HG03039 (cell line): Measurements from ENCODE around the gene SLMAP.

ENCODE experiments used
- ATAC-seq: cut with Tn5 transposase; IDR thresholded peaks from one replicate; pipeline ENCODE4 v1.9.1; 2021; ENCODE audit warnings: mild to moderate bottlenecking, moderate library complexity; ENCODE audit not compliant: unreplicated experiment

The SLMAP gene

GRCh38 chr3:57960174-57960505 lies 204.0 kb downstream of the SLMAP start:
- no peak for ATAC-seq

GRCh38 chr3:57961177-57961827 lies 205.2 kb downstream of the SLMAP start:
- no peak for ATAC-seq

- ATAC-seq, result no peak
These were observed 205.8 kb downstream of the SLMAP start for GRCh38 chr3:57961828-57962447.

- no peak for ATAC-seq
These were observed 206.3 kb downstream of the SLMAP start for GRCh38 chr3:57962448-57962834.

- ATAC-seq, result no peak
These were observed 207.8 kb downstream of the SLMAP start for GRCh38 chr3:57963811-57964346.

DNA sequence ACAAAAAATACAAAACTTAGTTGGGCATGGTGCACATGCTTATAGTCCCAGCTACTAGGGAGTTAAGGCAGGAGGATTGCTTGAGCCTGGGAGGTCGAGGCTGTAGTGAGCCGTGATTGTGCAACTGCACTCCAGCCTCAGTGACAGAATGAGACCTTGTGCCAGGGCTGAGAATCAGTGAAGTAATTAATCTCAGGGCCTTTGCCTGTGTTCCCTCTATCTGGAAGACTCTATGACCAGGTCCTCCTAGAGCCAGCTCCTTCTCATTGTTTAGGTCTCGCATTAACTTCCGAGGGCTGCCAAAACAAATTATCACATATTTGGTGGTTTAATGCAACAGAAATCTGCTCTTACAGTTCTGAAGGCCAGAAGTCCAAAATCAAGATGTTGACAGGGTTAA lies 210.7 kb downstream of the SLMAP start:
- no peak for ATAC-seq

DNA sequence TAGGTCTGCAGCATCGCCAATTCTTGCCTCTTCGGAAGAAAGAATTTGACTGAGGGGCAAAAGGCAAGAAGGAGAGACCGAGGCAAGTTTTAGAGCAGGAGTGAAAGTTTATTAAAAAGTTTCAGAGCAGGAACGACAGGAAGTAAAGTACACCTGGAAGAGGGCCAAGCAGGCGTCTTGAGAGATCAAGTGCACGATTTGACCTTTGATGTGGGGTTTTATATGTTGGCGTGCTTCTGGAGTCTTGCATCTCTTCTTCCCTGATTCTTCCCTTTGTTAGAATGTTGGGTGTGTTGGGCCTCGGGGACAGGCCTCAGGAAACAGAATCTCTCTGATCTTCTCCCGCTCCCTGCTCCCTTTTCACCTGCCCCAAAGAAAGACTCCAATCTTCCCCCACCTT lies 211.5 kb downstream of the SLMAP start:
- no peak for ATAC-seq

DNA sequence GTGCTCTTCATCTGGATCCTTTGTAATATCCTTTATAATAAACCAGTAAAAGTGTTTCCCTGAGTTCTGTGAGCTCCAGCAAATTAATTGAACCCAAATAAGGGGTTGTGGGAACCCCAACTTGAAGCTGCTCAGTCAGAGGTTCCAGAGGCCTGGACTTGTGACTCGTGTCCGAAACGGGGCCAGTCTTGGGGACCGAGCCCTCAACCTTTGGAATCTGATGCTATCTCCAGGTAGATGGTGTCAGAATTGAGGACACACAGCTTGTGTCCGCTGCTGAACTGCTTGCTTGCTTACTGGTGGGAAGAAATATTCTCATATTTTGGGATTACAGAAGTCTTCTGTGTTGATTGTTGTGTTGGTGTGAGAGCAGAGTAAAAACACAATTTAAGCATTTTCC lies 212.4 kb downstream of the SLMAP start:
- ATAC-seq, result no peak

GRCh38 chr3:57971975-57972374 lies 215.9 kb downstream of the SLMAP start:
- ATAC-seq, result no peak

DNA sequence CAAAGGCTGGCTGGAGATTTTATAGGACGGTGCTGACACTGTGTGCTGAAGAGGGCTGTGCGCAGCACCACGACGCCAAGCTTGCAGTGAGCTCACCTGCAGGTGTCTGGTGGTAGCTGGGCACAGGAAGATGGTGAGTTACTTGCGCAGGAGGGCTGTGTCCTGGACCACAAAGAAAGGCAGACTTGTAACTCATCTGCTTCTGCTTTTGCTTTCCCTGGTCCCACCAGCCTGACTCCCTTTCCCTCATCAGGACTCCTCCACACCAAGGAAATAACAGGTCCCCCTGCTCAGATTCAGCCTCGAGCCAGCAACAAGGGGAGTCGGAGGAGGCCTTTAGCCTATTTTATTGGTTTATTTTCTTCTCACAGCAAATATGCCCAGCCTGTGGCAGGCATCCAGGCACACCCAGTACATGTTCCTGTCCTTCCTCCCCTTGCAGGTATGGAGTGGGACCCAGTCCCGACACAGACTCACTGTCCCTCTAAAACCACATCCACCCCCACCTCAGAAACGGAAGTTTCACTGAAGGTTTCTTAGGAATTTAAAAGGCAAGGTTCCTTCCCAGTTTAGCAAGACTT lies 216.5 kb downstream of the SLMAP start:
- ATAC-seq, result no peak

DNA sequence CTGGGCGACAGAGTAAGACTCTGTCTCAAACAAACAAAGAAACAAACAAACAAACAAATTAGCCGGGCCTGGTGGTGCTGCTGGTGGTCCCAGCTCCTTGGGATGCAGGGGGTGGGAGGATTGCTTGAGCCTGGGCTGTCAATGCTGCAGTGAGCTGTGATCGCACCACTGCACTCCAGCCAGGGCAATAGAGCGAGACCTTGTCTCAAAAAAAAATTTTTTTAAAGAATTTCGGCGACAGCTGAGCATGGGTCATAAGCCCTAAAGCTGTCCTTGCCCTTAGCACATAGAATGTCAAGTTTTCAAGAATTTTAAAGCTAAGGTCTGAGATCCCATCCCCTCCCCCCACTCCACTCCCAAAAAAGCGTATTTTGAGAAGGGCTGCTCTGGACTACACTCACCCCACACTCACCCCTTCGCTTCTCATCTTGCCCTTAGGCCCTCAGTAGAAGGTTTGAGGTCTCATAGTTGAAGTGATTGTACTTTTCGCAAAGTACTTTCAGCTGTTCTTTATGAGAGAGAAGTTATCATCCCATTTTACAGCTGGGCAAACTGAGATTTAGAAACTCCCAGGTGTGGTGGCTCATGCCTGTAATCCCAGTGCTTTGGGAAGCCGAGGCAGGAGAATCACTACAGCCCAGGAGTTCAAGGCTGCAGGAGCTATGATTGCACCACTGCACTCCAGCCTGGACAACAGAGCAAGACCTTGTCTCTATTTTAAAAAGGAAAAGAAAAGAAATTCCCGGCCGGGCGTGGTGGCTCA lies 217.8 kb downstream of the SLMAP start:
- no peak for ATAC-seq

DNA sequence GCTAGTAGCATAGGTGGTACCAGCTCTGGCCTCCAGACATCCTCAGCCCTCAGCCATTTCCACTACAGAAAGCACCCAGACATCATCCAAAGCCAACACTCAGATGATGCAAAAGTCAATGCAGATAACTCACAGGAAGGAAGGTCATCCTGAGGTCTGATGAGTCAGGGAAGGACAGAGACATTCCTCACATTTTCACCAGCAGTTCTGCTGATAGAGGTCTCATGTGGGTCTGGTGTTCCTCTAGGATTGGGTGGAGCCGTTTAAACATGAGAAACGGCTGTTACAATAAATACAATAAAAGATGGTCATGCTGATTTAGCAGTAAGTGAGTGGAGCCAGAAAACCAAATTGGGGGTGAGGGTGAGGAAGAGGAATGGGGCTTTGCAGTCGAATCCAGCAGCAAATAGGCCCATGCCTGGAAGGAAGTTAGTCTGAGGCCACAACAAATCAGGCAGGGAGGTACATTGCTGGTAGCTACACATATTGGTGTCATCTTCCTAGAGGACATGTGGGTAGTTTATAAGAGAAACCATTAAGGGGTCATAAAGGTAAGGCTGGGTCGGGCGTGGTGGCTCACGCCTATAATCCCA lies 218.8 kb downstream of the SLMAP start:
- ATAC-seq, result no peak

GRCh38 chr3:57977818-57978235 lies 221.7 kb downstream of the SLMAP start:
- ATAC-seq, result no peak

DNA sequence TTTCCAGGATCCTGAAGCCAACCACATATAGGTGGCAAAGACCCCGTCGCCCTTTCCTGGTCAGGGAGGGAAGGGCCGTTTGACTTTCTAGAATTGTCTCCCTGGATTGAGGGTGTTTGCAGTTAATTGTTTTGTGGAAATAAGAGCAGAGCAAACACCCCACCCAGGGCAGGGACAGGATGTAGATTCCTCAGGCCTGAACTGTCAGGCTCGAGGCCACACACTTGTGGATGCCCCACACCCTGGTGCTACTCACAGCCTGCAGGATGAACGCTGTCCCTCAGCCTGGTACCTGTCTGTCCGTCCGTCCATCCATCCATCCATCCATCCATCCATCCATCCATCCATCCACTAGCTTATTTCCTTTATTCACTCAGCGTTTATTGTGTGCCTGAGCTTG lies 222.2 kb downstream of the SLMAP start:
- no peak for ATAC-seq
